CD1c-positive myeloid dendritic cell (primary cell): ENCODE data around the gene GRIK4.
"Not testable (repeated sequence)": the region's sequence is repeated elsewhere in the genome, so short reads cannot be mapped to it uniquely, and the experiment has no call there.

Experiments
- DNase-seq: peaks from one replicate; pipeline ENCODE4 v3.0.0-alpha.2; 2016; ENCODE audit errors: extremely low spot score

GRIK4 gene

GRCh38 chr11:120511116-120511819 is at the start of gene GRIK4:
TSS of gene GRIK4 (plus strand) at chr11:120511748. CDS start at chr11:120660319, 148,571 bp downstream.
- peak; percentile 74 for DNase-seq

- no peak for DNase-seq
Measured at GRCh38 chr11:120462825-120463224, 48.7 kb upstream of the GRIK4 start.

DNA sequence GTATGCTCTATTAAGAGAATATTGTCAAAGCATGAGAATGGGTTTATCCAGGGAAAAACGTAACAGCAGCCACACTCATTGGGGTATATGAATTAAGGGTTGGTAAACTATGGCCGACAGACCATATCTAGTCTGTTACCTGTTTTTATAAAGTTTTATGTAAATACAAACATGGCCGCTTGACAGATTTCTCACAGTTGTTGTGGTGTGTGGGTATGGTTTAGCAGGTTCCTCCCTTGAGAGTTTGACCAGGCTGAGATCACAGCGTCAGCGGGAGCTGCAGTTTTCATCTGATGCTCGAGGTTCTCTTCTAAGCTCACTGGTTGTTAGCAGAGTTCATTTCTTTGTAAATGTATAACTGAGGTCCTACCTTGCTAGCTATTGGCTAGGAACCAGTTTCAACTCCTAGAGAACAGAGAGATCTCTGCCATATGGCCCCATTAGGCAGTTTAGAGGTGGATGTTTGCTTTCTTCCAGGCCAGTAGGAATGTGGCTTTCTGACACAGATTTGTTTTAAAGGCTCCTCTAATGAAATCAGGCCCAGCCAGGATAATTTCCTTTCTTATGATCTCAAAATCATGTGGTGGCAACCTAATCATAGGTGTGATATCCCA is 45.5 kb upstream of the GRIK4 start:
- no peak for DNase-seq

DNA sequence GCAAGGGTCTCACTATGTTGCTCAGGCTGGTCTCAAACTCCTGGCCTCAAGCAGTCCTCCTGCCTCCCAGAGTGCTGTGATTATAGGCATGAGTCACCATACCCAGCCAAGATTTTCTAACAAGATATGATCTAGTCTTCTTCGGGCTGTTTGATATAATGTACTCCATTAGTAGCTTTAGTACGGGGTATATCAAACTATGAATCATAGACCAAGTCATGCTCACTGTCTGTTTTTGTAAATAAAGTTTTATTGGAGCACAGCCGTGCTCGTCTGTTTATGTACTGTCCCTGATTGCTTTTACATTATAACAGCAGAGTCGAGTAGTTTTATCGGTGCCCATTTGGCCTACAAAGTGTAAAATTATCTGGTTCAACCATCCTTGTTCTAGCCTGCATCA is 43.9 kb upstream of the GRIK4 start:
- no peak for DNase-seq

- no peak for DNase-seq
Measured at GRCh38 chr11:120471131-120471530, 40.4 kb upstream of the GRIK4 start.

DNA sequence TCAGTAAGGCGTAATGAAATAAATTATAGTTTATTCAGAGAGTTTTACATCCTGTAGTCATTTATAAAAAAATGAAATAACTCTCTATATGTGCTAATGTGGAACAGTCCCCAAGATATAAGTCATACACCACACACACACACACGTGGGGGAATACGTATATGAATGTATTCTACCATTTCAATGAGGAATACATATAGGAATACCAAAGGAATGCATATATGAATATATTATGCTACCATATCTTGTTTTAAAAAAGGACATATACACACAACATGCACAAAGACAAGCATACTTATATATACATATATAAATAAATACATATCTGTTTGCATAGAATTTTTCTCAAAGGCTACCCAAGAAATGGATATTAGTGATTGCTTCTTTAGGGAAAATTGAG is 39.6 kb upstream of the GRIK4 start:
- no peak for DNase-seq

- no peak for DNase-seq
Measured at GRCh38 chr11:120473503-120473902, 38.0 kb upstream of the GRIK4 start.

- no peak for DNase-seq
Measured at GRCh38 chr11:120482149-120482548, 29.4 kb upstream of the GRIK4 start.

GRCh38 chr11:120484722-120485121 is 26.8 kb upstream of the GRIK4 start:
- DNase-seq = no peak

- DNase-seq = no peak
Measured at GRCh38 chr11:120486138-120486537, 25.4 kb upstream of the GRIK4 start.

GRCh38 chr11:120489799-120490198 is 21.7 kb upstream of the GRIK4 start:
- no peak for DNase-seq

- no peak for DNase-seq
Measured at GRCh38 chr11:120492486-120492885, 19.1 kb upstream of the GRIK4 start.

DNA sequence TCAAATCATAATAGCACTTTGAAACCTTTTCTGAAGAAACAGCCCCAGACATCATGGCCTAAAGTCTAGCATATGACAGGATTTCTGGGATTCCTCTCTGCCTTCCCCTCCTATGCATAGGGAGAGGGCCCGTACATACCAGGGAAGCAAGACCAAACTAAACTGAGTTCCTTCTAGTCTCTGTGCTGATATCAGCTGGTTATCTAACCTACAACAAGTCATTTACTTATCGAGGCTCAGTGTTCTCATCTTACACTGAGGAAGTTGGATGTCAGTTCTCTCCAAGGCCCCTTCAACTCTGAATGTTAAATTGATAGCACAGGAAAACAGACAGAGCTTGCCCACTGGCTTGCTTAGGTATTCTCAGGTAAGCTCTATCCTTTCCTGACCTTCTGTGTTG is 17.0 kb upstream of the GRIK4 start:
- DNase-seq = no peak

GRCh38 chr11:120499088-120499487 is 12.5 kb upstream of the GRIK4 start:
- DNase-seq = no peak

- no peak for DNase-seq
Measured at GRCh38 chr11:120499859-120500258, 11.7 kb upstream of the GRIK4 start.

DNA sequence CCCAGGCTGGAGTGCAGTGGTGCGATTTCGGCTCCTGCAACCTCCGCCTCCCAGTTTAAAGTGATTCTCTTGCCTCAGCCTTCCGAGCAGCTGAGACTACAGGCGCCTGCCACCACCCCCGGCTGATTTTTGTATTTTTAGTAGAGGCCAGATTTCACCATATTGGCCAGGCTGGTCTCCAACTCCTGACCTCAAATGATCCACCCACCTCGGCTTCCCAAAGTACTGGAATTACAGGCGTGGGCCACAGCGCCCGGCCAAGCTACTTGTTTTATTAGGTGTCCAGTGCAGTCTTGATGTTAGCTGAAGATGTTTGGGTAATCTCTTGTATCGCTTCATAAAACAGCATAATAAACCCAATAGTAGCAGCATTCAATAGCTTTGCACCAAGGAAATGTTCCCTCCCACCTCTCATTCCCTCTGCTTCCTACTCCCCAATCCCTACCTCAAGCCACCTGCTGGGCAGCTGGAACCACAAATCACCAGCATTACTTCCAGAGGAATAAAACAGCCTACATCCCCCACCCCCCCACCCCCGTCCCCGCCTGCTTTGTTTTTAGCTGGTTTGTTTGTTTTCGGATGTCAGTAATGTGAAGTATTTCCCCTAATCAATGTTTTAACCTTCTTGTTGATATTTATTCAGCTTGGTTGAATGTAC is 11.0 kb upstream of the GRIK4 start:
- DNase-seq = no peak

- no peak for DNase-seq
Measured at GRCh38 chr11:120501440-120501839, 10.1 kb upstream of the GRIK4 start.

DNA sequence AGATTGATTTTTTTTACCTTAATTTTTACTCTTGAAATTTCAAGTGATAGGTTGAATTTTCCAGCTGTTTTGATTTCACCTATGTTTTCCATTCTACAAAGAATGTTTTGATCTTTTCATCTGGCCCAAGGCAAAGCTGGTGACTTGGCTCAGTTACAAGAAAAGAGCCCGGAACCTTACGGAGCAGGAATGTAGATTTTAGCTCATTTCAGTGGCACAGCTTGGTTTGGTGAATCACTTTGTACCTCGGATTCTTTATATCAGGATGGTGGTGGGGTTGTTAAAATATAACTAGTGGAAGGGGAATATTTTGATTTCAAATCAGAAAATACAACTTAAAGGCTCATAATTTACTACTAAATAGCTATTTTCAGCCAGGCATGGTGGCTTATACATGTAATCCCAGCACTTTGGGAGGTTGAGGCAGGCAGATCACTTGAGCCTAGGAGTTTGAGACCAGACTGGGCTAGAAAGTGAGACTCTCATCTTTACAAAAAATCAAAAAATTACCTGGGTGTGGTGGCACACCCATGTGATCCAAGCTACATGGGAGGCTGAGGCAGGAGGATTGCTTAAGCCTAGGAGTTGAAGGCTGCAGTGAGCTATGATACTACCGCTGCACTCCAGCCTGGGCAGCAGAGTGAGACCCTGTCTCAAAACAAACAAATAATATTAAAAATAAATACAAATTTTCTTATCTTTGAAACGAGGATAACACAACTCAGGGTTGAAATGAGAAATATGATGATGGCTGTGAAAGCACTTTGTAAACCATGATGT is 9.4 kb upstream of the GRIK4 start:
- no peak for DNase-seq

GRCh38 chr11:120503529-120503928 is 8.0 kb upstream of the GRIK4 start:
- not testable (repeated sequence) for DNase-seq

GRCh38 chr11:120505801-120506425 is 5.6 kb upstream of the GRIK4 start:
- no peak for DNase-seq

DNA sequence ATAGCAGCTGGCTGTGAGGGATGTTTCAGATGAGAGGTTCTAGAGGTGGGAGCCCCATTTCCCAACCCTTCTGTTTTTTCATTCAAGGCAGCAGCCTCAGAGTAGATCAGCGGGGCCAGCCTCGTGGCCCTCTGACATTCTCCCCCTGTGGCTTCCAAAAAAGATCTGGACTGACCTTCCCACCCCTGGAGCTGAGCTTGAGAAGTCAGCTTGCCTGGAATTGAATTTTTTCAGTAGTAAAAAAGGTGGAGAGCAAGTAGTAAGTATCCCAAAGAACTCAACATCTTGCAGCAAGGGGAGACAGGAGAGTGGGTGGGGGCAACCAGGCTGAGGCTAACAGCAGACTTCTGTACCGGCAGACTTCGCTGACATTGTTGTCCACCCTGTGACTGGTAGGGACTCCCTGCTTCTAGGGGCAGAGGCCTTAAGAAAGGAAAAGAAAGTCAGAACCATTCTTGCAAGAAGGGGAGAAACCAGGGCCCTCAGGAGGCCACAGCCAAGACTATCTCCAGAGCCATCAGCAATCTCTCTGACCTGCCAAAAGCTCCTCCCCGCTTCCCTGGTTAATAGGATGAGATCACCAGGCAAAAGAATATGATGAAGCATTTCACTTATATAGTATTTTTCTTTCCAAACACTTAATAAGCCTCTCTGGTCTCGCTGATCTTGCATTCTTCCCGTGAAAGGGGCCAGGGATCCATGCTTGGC is 2.0 kb upstream of the GRIK4 start:
- no peak for DNase-seq
